Mesendoderm (in vitro differentiated cells): ENCODE results near the gene SART3.

Experiments used
- DNase-seq: peaks from one replicate; pipeline ENCODE4 v3.0.0; 2013
- H2AK5ac ChIP-seq: 2 replicates; pipeline ENCODE4 v1.6.1; 2013; ENCODE audit warnings: low read length, inconsistent platforms
- H2BK120ac ChIP-seq: 2 replicates; pipeline ENCODE4 v1.6.1; 2013; ENCODE audit warnings: low read depth, mild to moderate bottlenecking, low read length, moderate library complexity, mixed read lengths
- H2BK15ac ChIP-seq: replicated peaks from 2 replicates; pipeline ENCODE4 v1.6.1; 2013; ENCODE audit warnings: low read depth, mild to moderate bottlenecking, moderate library complexity
- H2BK5ac ChIP-seq: 2 replicates; pipeline ENCODE4 v1.6.1; 2013; ENCODE audit warnings: low read length, inconsistent platforms
- H3K18ac ChIP-seq: 2 replicates; pipeline ENCODE4 v1.6.1; 2013; ENCODE audit warnings: mild to moderate bottlenecking, low read length, mixed read lengths
- H3K23ac ChIP-seq: one replicate; pipeline ENCODE4 v1.6.1; 2013; ENCODE audit warnings: low read length
- H3K27ac ChIP-seq: 2 replicates; pipeline ENCODE4 v1.5.1; 2013; ENCODE audit warnings: low read depth, mild to moderate bottlenecking, inconsistent platforms, low read length, moderate library complexity
- H3K27me3 ChIP-seq: 2 replicates; pipeline ENCODE4 v1.6.1; 2013; ENCODE audit warnings: low read length, control low read depth, mild to moderate bottlenecking, inconsistent platforms; ENCODE audit not compliant: insufficient read depth, poor library complexity
- H3K36me3 ChIP-seq: 2 replicates; pipeline ENCODE4 v1.6.1; 2013; ENCODE audit warnings: low read length, inconsistent platforms; ENCODE audit not compliant: control insufficient read depth, insufficient read depth
- H3K4ac ChIP-seq: one replicate; pipeline ENCODE4 v1.6.1; 2013; ENCODE audit warnings: low read depth, mild to moderate bottlenecking, low read length, moderate library complexity
- H3K4me1 ChIP-seq: 2 replicates; pipeline ENCODE4 v1.6.1; 2013; ENCODE audit warnings: low read depth, low read length, inconsistent platforms; ENCODE audit not compliant: control insufficient read depth
- H3K4me2 ChIP-seq: 2 replicates; pipeline ENCODE4 v1.6.1; 2013; ENCODE audit warnings: low read length
- H3K4me3 ChIP-seq: 2 replicates; pipeline ENCODE4 v1.5.1; 2013; ENCODE audit warnings: mild to moderate bottlenecking, low read length
- H3K56ac ChIP-seq: one replicate; pipeline ENCODE4 v1.6.1; 2013; ENCODE audit warnings: low read length
- H3K79me1 ChIP-seq: 2 replicates; pipeline ENCODE4 v1.6.1; 2013; ENCODE audit warnings: low read length, inconsistent platforms
- H3K79me2 ChIP-seq: 2 replicates; pipeline ENCODE4 v1.6.1; 2013; ENCODE audit warnings: mild to moderate bottlenecking, low read length; ENCODE audit not compliant: control insufficient read depth, insufficient read depth
- H3K9ac ChIP-seq: 2 replicates; pipeline ENCODE4 v1.6.1; 2013; ENCODE audit warnings: low read length, inconsistent platforms
- H4K5ac ChIP-seq: one replicate; pipeline ENCODE4 v1.6.1; 2013; ENCODE audit warnings: low read length
- H4K8ac ChIP-seq: one replicate; pipeline ENCODE4 v1.6.1; 2013; ENCODE audit warnings: low read depth, mild to moderate bottlenecking, control low read depth, low read length, moderate library complexity
- WGBS: extraction: QIAGEN DNeasy Blood & Tissue Kit; methylation state at CpG from one replicate; pipeline ENCODE4 v1.1.7; 2013; ENCODE audit warnings: low lambda C conversion rate, missing lambda C conversion rate; ENCODE audit not compliant: insufficient coverage; ENCODE audit errors: extremely low coverage; 5-methylcytosine and 5-hydroxymethylcytosine counted together

Gene SART3

GRCh38 chr12:108568338-108569154, 7.6 kb upstream of the SART3 start:
- H3K4me3 ChIP-seq: no peak overlapping the region
- H2AK5ac ChIP-seq: no peak overlapping the region
- no CpG with 5 or more reads among the region's 10 CpGs for WGBS
- H3K79me1 ChIP-seq: no peaks in the 10 kb centered on the region
- H3K4me2 ChIP-seq: no peak overlapping the region
- DNase-seq: no peak
- H2BK15ac ChIP-seq: no peak overlapping the region
- H3K18ac ChIP-seq: no peak overlapping the region
- no peaks in the 10 kb centered on the region for H3K79me2 ChIP-seq
- no peaks in the 10 kb centered on the region for H3K27me3 ChIP-seq
- peaks cover 2% of the 10 kb centered on the region for H3K36me3 ChIP-seq
- no peak overlapping the region for H2BK120ac ChIP-seq
- H3K27ac ChIP-seq: no peak overlapping the region
- no peak overlapping the region for H3K56ac ChIP-seq
- no peak overlapping the region for H4K8ac ChIP-seq
- H3K9ac ChIP-seq: no peak overlapping the region
- no peaks in the 10 kb centered on the region for H3K4me1 ChIP-seq
- no peak overlapping the region for H3K4ac ChIP-seq
- no peak overlapping the region for H3K23ac ChIP-seq
- no peak overlapping the region for H4K5ac ChIP-seq
- H2BK5ac ChIP-seq: no peak overlapping the region

DNA sequence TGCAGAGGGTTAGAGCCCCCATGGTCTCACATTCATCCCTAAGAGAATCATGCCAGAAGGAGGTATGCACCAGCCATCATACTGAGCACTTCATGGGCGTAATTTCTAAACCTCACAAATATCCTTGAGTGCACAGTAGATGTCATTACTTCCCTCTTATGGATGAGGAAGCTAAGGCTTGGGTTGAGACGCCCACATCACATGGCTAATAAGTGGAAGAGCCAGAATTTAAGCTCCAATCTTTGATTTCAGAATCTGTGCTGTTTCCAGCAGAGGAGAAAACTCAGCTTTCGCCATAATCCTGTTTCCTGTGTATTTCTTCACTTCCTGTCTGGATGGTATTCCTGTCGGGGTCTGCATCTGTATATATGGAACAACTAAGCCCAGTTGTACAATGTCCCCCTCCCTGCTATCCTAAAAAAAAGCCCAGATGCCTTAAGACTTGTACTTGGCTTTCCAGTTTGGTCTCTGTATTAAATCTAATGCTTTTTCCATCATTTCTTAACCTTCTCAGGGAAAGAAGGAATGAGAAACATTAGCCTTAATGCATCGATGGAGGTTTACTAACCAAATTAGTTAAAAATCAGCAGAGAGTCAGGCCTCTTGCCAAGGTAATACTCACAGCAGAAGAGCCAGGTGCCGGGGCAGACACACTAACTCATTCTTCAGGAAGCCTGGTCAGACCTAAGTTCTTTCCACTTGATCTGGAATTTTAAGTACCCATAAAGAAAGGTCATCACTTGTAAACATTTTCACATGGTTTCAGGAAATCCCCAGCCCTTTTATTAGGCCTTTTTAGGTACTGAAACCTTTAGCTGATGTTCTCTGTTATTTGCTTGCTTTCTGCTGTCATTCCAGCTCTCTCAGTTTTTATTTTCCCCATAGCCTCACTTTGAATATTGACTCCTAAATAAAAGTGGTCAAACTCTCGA, 6.7 kb upstream of the SART3 start:
- no peaks in the 10 kb centered on the region for H3K27me3 ChIP-seq
- WGBS: no CpG with 5 or more reads among the region's 7 CpGs
- no peak overlapping the region for H3K4me2 ChIP-seq
- no peak overlapping the region for H2BK5ac ChIP-seq
- no peak overlapping the region for H2BK120ac ChIP-seq
- H4K5ac ChIP-seq: no peak overlapping the region
- H3K36me3 ChIP-seq: peaks cover 2% of the 10 kb centered on the region
- no peak overlapping the region for H3K4ac ChIP-seq
- no peak overlapping the region for H3K4me3 ChIP-seq
- H3K56ac ChIP-seq: no peak overlapping the region
- H3K18ac ChIP-seq: no peak overlapping the region
- H3K9ac ChIP-seq: no peak overlapping the region
- H3K23ac ChIP-seq: no peak overlapping the region
- peaks cover 5% of the 10 kb centered on the region for H3K79me1 ChIP-seq
- no peak overlapping the region for H2BK15ac ChIP-seq
- no peak for DNase-seq
- H3K4me1 ChIP-seq: no peaks in the 10 kb centered on the region
- no peak overlapping the region for H2AK5ac ChIP-seq
- no peak overlapping the region for H4K8ac ChIP-seq
- peaks cover 5% of the 10 kb centered on the region for H3K79me2 ChIP-seq
- no peak overlapping the region for H3K27ac ChIP-seq

GRCh38 chr12:108566452-108566851, 5.5 kb upstream of the SART3 start:
- no peak overlapping the region for H3K4me2 ChIP-seq
- no peak overlapping the region for H4K5ac ChIP-seq
- no peak overlapping the region for H3K4ac ChIP-seq
- peaks cover 2% of the 10 kb centered on the region for H3K36me3 ChIP-seq
- H2AK5ac ChIP-seq: no peak overlapping the region
- no peak overlapping the region for H2BK120ac ChIP-seq
- H3K4me1 ChIP-seq: no peaks in the 10 kb centered on the region
- no peak overlapping the region for H2BK15ac ChIP-seq
- no peaks in the 10 kb centered on the region for H3K27me3 ChIP-seq
- peaks cover 5% of the 10 kb centered on the region for H3K79me1 ChIP-seq
- H3K79me2 ChIP-seq: peaks cover 5% of the 10 kb centered on the region
- no peak overlapping the region for H3K27ac ChIP-seq
- DNase-seq: no peak
- no CpG with 5 or more reads among the region's 4 CpGs for WGBS
- no peak overlapping the region for H3K23ac ChIP-seq
- H3K18ac ChIP-seq: no peak overlapping the region
- no peak overlapping the region for H3K9ac ChIP-seq
- H2BK5ac ChIP-seq: no peak overlapping the region
- no peak overlapping the region for H3K4me3 ChIP-seq
- no peak overlapping the region for H4K8ac ChIP-seq
- no peak overlapping the region for H3K56ac ChIP-seq

DNA sequence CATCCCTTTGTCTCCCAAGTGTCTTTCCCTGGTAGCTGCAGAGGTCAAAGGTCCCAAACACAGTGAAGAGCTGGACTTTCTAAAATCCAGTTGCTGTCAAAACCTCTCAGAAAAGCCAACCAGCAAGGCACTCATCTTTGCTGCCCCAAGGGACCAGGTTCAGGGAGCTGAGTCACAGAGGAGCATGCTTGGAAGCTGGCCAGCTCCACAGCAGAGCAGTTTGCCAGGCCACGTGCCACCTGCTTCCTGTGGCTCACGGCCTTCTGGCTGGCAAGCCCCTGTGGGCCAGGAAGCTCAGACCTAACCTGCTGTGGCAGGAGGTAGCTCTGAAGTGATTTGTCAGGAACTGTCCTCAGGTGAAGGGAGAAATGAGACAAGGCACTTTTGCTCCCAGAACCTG, 5.0 kb upstream of the SART3 start:
- H3K27ac ChIP-seq: no peak overlapping the region
- no peak overlapping the region for H2BK5ac ChIP-seq
- H3K23ac ChIP-seq: no peak overlapping the region
- H3K79me2 ChIP-seq: peaks cover 5% of the 10 kb centered on the region
- H3K79me1 ChIP-seq: peaks cover 5% of the 10 kb centered on the region
- H2AK5ac ChIP-seq: no peak overlapping the region
- H3K27me3 ChIP-seq: no peaks in the 10 kb centered on the region
- no peak overlapping the region for H3K4me2 ChIP-seq
- no peak overlapping the region for H3K9ac ChIP-seq
- H3K4ac ChIP-seq: no peak overlapping the region
- H3K18ac ChIP-seq: no peak overlapping the region
- H2BK15ac ChIP-seq: no peak overlapping the region
- no peak overlapping the region for H2BK120ac ChIP-seq
- no peak overlapping the region for H4K8ac ChIP-seq
- no peak for DNase-seq
- no CpG with 5 or more reads among the region's 2 CpGs for WGBS
- no peak overlapping the region for H4K5ac ChIP-seq
- H3K56ac ChIP-seq: no peak overlapping the region
- H3K4me1 ChIP-seq: no peaks in the 10 kb centered on the region
- H3K4me3 ChIP-seq: no peak overlapping the region
- peaks cover 2% of the 10 kb centered on the region for H3K36me3 ChIP-seq

DNA sequence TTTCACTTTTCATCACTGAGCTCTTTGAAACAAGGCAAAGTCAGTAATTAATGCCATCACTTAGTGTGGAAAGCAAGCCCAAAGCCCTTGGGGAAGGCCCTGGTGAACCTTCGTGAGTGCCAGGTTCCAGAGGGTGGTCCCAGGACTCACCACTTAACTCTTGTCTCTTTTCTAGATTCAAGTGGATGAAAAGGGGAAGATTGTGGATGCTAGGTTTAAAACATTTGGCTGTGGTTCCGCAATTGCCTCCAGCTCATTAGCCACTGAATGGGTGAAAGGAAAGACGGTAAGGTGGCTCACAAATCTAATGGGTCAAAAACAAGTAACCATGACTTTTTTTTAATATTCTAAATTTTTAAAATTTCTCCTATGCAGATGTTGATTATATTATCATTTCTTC, 4.2 kb upstream of the SART3 start:
- peaks cover 8% of the 10 kb centered on the region for H3K79me1 ChIP-seq
- H3K4ac ChIP-seq: no peak overlapping the region
- H2BK5ac ChIP-seq: no peak overlapping the region
- no peak overlapping the region for H4K5ac ChIP-seq
- no peak overlapping the region for H3K4me2 ChIP-seq
- peaks cover 2% of the 10 kb centered on the region for H3K36me3 ChIP-seq
- no peak overlapping the region for H4K8ac ChIP-seq
- H3K18ac ChIP-seq: no peak overlapping the region
- no peak overlapping the region for H3K4me3 ChIP-seq
- H3K23ac ChIP-seq: no peak overlapping the region
- H2AK5ac ChIP-seq: no peak overlapping the region
- no peak overlapping the region for H2BK120ac ChIP-seq
- no peaks in the 10 kb centered on the region for H3K4me1 ChIP-seq
- no peaks in the 10 kb centered on the region for H3K27me3 ChIP-seq
- DNase-seq: no peak
- H3K9ac ChIP-seq: no peak overlapping the region
- WGBS: no CpG with 5 or more reads among the region's 3 CpGs
- peaks cover 13% of the 10 kb centered on the region for H3K79me2 ChIP-seq
- H3K56ac ChIP-seq: no peak overlapping the region
- no peak overlapping the region for H3K27ac ChIP-seq
- no peak overlapping the region for H2BK15ac ChIP-seq
